Hematopoietic multipotent progenitor cell treated with erythropoietin and hydrocortisone succinate and interleukin-3 and kit ligand, for 17 days (in vitro differentiated cells): ENCODE results near the gene PLA2G4F.
A peak's percentile ranks its signal among the peaks of the same experiment; 100 is the strongest.

Experiments used
- DNase-seq: peaks from one replicate; pipeline ENCODE4 v3.0.0-alpha.2; 2015; ENCODE audit warnings: low spot score

Gene PLA2G4F

GRCh38 chr15:42147431-42147735 lies 9.1 kb downstream of the PLA2G4F start:
- no peak for DNase-seq

GRCh38 chr15:42146551-42147430 lies 9.6 kb downstream of the PLA2G4F start:
- DNase-seq, result no peak

GRCh38 chr15:42145546-42146455 lies 10.6 kb downstream of the PLA2G4F start:
- no peak for DNase-seq

- DNase-seq, result no peak
Measured at GRCh38 chr15:42144841-42145375, 11.5 kb downstream of the PLA2G4F start.

GRCh38 chr15:42143866-42144625 lies 12.4 kb downstream of the PLA2G4F start:
- no peak for DNase-seq

GRCh38 chr15:42143356-42143755 lies 13.1 kb downstream of the PLA2G4F start:
- DNase-seq, result no peak

GRCh38 chr15:42141795-42142667 lies 14.4 kb downstream of the PLA2G4F start:
- DNase-seq, result no peak

GRCh38 chr15:42141246-42141645 lies 15.2 kb downstream of the PLA2G4F start:
- DNase-seq, result no peak

- no peak for DNase-seq
Measured at GRCh38 chr15:42140383-42141070, 15.9 kb downstream of the PLA2G4F start.

GRCh38 chr15:42139596-42139995 lies 16.8 kb downstream of the PLA2G4F start:
- no peak for DNase-seq

- DNase-seq, result no peak
Measured at GRCh38 chr15:42138968-42139386, 17.5 kb downstream of the PLA2G4F start.

GRCh38 chr15:42138411-42138810 lies 18.0 kb downstream of the PLA2G4F start:
- DNase-seq, result no peak

GRCh38 chr15:42137461-42138261 lies 18.8 kb downstream of the PLA2G4F start:
- DNase-seq, result peak; percentile 18

- no peak for DNase-seq
Measured at GRCh38 chr15:42136513-42136912, 19.9 kb downstream of the PLA2G4F start.

- no peak for DNase-seq
Measured at GRCh38 chr15:42135351-42135750, 21.1 kb downstream of the PLA2G4F start.

- DNase-seq, result no peak
Measured at GRCh38 chr15:42134617-42135245, 21.7 kb downstream of the PLA2G4F start.

- DNase-seq, result no peak
Measured at GRCh38 chr15:42133886-42134502, 22.4 kb downstream of the PLA2G4F start.

GRCh38 chr15:42133356-42133755 lies 23.1 kb downstream of the PLA2G4F start:
- DNase-seq, result no peak
